ENCODE results near the gene SEMA5A. TPM values are rescaled to one million over a fixed set of nuclear protein-coding genes. Genes with fewer than 3 reads are reported as not detected.

The SEMA5A gene
- total and polyA plus RNA-seq, 7 donors: 0.60 to 4.7 (median 2.8) TPM

GRCh38 chr5:9157811-9158210 lies 388.1 kb downstream of the SEMA5A start:
- intact Hi-C loops (cut with DNase I): no loop called here
- Histone ChIP-seq H3K36me3 (no peaks in the 10 kb centered on the region), H3K27ac (no peak overlapping the region), H3K4me1 (peaks cover 0 to under 1% (median 0%) of the 10 kb centered on the region in 4 donors), H3K4me3 (no peak overlapping the region), H3K27me3 (no peaks in the 10 kb centered on the region), H3K9me3 (no peaks in the 10 kb centered on the region)
- WGBS, 2 donors: 94 to 97% methylated on average over 2 of the region's 2 CpGs
- DNase-seq: no peak
- TF ChIP-seq EP300 (IDR thresholded peaks at IDR 0.05): no peak
- no peak for TF ChIP-seq POLR2A (IDR thresholded peaks at IDR 0.05)
- TF ChIP-seq, protein P1, sequence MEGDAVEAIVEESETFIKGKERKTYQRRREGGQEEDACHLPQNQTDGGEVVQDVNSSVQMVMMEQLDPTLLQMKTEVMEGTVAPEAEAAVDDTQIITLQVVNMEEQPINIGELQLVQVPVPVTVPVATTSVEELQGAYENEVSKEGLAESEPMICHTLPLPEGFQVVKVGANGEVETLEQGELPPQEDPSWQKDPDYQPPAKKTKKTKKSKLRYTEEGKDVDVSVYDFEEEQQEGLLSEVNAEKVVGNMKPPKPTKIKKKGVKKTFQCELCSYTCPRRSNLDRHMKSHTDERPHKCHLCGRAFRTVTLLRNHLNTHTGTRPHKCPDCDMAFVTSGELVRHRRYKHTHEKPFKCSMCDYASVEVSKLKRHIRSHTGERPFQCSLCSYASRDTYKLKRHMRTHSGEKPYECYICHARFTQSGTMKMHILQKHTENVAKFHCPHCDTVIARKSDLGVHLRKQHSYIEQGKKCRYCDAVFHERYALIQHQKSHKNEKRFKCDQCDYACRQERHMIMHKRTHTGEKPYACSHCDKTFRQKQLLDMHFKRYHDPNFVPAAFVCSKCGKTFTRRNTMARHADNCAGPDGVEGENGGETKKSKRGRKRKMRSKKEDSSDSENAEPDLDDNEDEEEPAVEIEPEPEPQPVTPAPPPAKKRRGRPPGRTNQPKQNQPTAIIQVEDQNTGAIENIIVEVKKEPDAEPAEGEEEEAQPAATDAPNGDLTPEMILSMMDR (IDR thresholded peaks at IDR 0.05): no peak
- TF ChIP-seq POLR2AphosphoS5 (IDR thresholded peaks at IDR 0.05): no peak

GRCh38 chr5:9157020-9157419 lies 388.9 kb downstream of the SEMA5A start:
- WGBS, 2 donors: 78 to 85% methylated on average over 5 of the region's 5 CpGs
- H3K9me3 ChIP-seq: no peaks in the 10 kb centered on the region
- no peak overlapping the region for H3K4me3 ChIP-seq
- no peak overlapping the region for H3K27ac ChIP-seq
- no peaks in the 10 kb centered on the region for H3K27me3 ChIP-seq
- TF ChIP-seq POLR2A (IDR thresholded peaks at IDR 0.05): no peak
- no peak for TF ChIP-seq POLR2AphosphoS5 (IDR thresholded peaks at IDR 0.05)
- TF ChIP-seq, protein P1 (IDR thresholded peaks at IDR 0.05): no peak
- no peak for TF ChIP-seq EP300 (IDR thresholded peaks at IDR 0.05)
- H3K4me1 ChIP-seq: peaks cover 0 to 8% (median 6%) of the 10 kb centered on the region in 4 donors
- intact Hi-C loops (cut with DNase I): no loop called here
- H3K36me3 ChIP-seq: no peaks in the 10 kb centered on the region
- DNase-seq: no peak

- 89 to 93% methylated on average over 2 of the region's 2 CpGs for WGBS, 2 donors
- H3K4me3 ChIP-seq: no peak overlapping the region
- TF ChIP-seq POLR2A (IDR thresholded peaks at IDR 0.05) (no peak), POLR2AphosphoS5 (IDR thresholded peaks at IDR 0.05) (no peak), EP300 (IDR thresholded peaks at IDR 0.05) (no peak)
- TF ChIP-seq, protein P1 (IDR thresholded peaks at IDR 0.05): no peak
- no peaks in the 10 kb centered on the region for H3K36me3 ChIP-seq
- intact Hi-C loops (cut with DNase I): no loop called here
- no peaks in the 10 kb centered on the region for H3K9me3 ChIP-seq
- H3K27ac ChIP-seq: no peak overlapping the region
- no peak for DNase-seq
- no peaks in the 10 kb centered on the region for H3K27me3 ChIP-seq
- H3K4me1 ChIP-seq: peaks cover 0 to 15% (median 10%) of the 10 kb centered on the region in 4 donors
Measured at GRCh38 chr5:9156282-9156681, 389.6 kb downstream of the SEMA5A start.

DNA sequence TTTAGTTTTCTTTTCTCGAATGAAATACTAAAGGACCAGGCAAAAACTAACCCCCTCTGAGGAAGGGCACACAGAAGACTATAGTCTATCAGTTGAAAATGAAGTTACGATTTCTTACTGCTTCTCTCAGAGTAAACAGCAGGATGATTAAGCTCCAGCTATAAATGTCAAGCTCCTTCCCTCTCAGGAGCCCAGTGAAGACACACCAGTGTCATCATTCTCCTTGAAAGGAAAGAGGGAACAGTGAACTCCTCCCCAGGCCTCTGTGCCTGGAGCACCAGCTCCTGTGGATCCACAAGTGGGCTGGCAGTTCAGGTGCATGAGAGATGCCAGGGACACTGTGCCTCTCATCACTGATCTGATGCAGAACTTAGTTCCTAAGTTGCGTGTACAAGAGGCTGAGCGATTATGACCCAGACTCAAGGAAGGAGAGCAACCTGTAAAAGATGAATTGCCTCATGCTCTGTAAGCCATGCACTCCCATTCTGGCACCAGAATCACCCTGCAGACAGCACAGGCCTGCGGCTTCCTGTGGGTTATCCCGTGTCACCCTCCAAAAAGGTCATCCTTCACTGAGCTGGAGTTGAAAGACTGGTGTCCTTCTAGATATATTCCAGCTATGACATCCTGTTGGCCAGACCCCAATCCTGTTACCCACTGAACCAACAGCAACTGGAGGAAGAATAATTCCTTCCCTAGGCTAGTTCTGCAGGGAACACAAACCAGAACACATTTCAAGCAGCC lies 394.0 kb downstream of the SEMA5A start:
- peak in 2 of 4 donors; percentile 21 to 46 for TF ChIP-seq POLR2AphosphoS5 (IDR thresholded peaks at IDR 0.05)
- TF ChIP-seq EP300 (IDR thresholded peaks at IDR 0.05): no peak
- WGBS, 2 donors: 71 to 82% methylated on average over 6 of the region's 6 CpGs
- Histone ChIP-seq H3K36me3 (no peaks in the 10 kb centered on the region), H3K4me1 (peaks cover 0 to 15% (median 10%) of the 10 kb centered on the region in 4 donors), H3K27me3 (no peaks in the 10 kb centered on the region), H3K9me3 (no peaks in the 10 kb centered on the region), H3K27ac (peak overlapping the region in 1 of 4 donors; percentile 22), H3K4me3 (no peak overlapping the region)
- no peak for DNase-seq
- intact Hi-C loops (cut with DNase I): no loop called here

- WGBS, 2 donors: 79 to 80% methylated on average over 1 of the region's 1 CpG
- Histone ChIP-seq H3K9me3 (no peaks in the 10 kb centered on the region), H3K27me3 (no peaks in the 10 kb centered on the region), H3K4me3 (no peak overlapping the region), H3K27ac (no peak overlapping the region), H3K36me3 (no peaks in the 10 kb centered on the region), H3K4me1 (peaks cover 0 to 15% (median 10%) of the 10 kb centered on the region in 4 donors)
- intact Hi-C loops (cut with DNase I): no loop called here
- DNase-seq: no peak
- TF ChIP-seq POLR2AphosphoS5 (IDR thresholded peaks at IDR 0.05) (no peak), POLR2A (IDR thresholded peaks at IDR 0.05) (no peak), EP300 (IDR thresholded peaks at IDR 0.05) (no peak)
- TF ChIP-seq, protein P1 (IDR thresholded peaks at IDR 0.05): no peak
Measured at GRCh38 chr5:9149988-9150387, 395.9 kb downstream of the SEMA5A start.
